GM23338 (cell line): ENCODE results near the gene AKT1S1. TPM values are rescaled to one million over a fixed set of nuclear protein-coding genes. Genes with fewer than 3 reads are reported as not detected.
A peak's percentile ranks its signal among the peaks of the same experiment; 100 is the strongest.

Experiments used
- ATAC-seq: fragments of 200-7000 bp; cut with Tn5 transposase; 3 replicates; pipeline ENCODE4 v1.9.1; 2020
- DNase-seq: peaks from one replicate; pipeline ENCODE4 v3.0.0-alpha.2; 2015; ENCODE audit warnings: low spot score
- H2AFZ ChIP-seq: fragments of 200-600 bp; sonication (generic); 2 replicates; pipeline ENCODE4 v1.8.0; 2016; ENCODE audit warnings: antibody characterized with exemption, mild to moderate bottlenecking, moderate library complexity
- H3F3A ChIP-seq: fragments of 200-600 bp; sonication (generic); replicated peaks from 2 replicates; pipeline ENCODE4 v1.8.0; 2017; ENCODE audit warnings: antibody characterized with exemption, mixed run types, low read depth
- H3K27ac ChIP-seq: fragments of 200-600 bp; sonication (generic); 2 replicates; pipeline ENCODE4 v1.6.1; 2016; ENCODE audit warnings: low read depth
- H3K27me3 ChIP-seq: fragments of 200-600 bp; sonication (generic); 2 replicates; pipeline ENCODE4 v1.8.0; 2016; ENCODE audit warnings: mild to moderate bottlenecking, mixed run types, moderate library complexity; ENCODE audit not compliant: insufficient read depth
- H3K36me3 ChIP-seq: fragments of 200-600 bp; sonication (generic); 2 replicates; pipeline ENCODE4 v1.8.0; 2016; ENCODE audit warnings: mild to moderate bottlenecking; ENCODE audit not compliant: insufficient read depth
- H3K4me1 ChIP-seq: fragments of 200-600 bp; sonication (generic); 2 replicates; pipeline ENCODE4 v1.8.0; 2016; ENCODE audit warnings: mild to moderate bottlenecking, moderate library complexity; ENCODE audit not compliant: insufficient read depth
- H3K4me2 ChIP-seq: fragments of 200-600 bp; sonication (generic); 2 replicates; pipeline ENCODE4 v1.7.1; 2017; ENCODE audit warnings: mixed run types
- H3K4me3 ChIP-seq: fragments of 200-600 bp; sonication (generic); 2 replicates; pipeline ENCODE4 v1.6.1; 2016; ENCODE audit warnings: mixed run types
- H3K79me2 ChIP-seq: fragments of 200-600 bp; sonication (generic); replicated peaks from 2 replicates; pipeline ENCODE4 v1.8.0; 2017; ENCODE audit warnings: mild to moderate bottlenecking; ENCODE audit not compliant: insufficient read depth
- H3K9me2 ChIP-seq: fragments of 200-600 bp; sonication (generic); 2 replicates; pipeline ENCODE4 v1.8.0; 2017; ENCODE audit not compliant: insufficient read depth
- H4K20me1 ChIP-seq: fragments of 200-600 bp; sonication (generic); replicated peaks from 2 replicates; pipeline ENCODE4 v1.8.0; 2017; ENCODE audit warnings: mild to moderate bottlenecking; ENCODE audit not compliant: insufficient read depth
- H3K27ac Mint-ChIP-seq: 2 replicates; pipeline ENCODE4 v1.8.0; 2020; ENCODE audit warnings: inconsistent platforms, mild to moderate bottlenecking, moderate library complexity, mixed read lengths
- H3K27me3 Mint-ChIP-seq: 3 replicates; pipeline ENCODE4 v1.8.0; 2022; ENCODE audit warnings: low read depth, mild to moderate bottlenecking, moderate library complexity, mixed read lengths, inconsistent platforms; ENCODE audit not compliant: insufficient read depth, poor library complexity
- H3K36me3 Mint-ChIP-seq: 3 replicates; pipeline ENCODE4 v1.8.0; 2021; ENCODE audit warnings: low read depth, mild to moderate bottlenecking, inconsistent platforms, moderate library complexity, mixed read lengths
- H3K4me1 Mint-ChIP-seq: 3 replicates; pipeline ENCODE4 v1.8.0; 2020; ENCODE audit warnings: mild to moderate bottlenecking, inconsistent platforms, mixed read lengths
- H3K4me3 Mint-ChIP-seq: 3 replicates; pipeline ENCODE4 v1.8.0; 2021; ENCODE audit warnings: moderate library complexity, mild to moderate bottlenecking, inconsistent platforms, mixed read lengths
- H3K9me3 Mint-ChIP-seq: 3 replicates; pipeline ENCODE4 v1.8.0; 2020; ENCODE audit warnings: moderate library complexity, mild to moderate bottlenecking, inconsistent platforms, mixed read lengths
- CREB1 ChIP-seq: fragments of 250-450 bp; sonication (Bioruptor Pico); IDR thresholded peaks from 2 replicates; pipeline ENCODE4 v1.5.0; 2020; ENCODE audit warnings: low read depth, mild to moderate bottlenecking, moderate library complexity
- EZH2phosphoT487 ChIP-seq: fragments of 200-600 bp; sonication (generic); IDR thresholded peaks from one replicate; pipeline ENCODE4 v1.8.1; 2018; ENCODE audit warnings: antibody characterized with exemption; ENCODE audit not compliant: unreplicated experiment
- ZNF114 ChIP-seq: fragments of 250-450 bp; sonication (Bioruptor Pico); IDR thresholded peaks from 2 replicates; pipeline ENCODE4 v1.5.0; 2020; ENCODE audit warnings: mild to moderate bottlenecking, moderate library complexity
- ZNF331 ChIP-seq: fragments of 250-450 bp; sonication (Bioruptor Pico); IDR thresholded peaks from 2 replicates; pipeline ENCODE4 v1.5.0; 2020; ENCODE audit warnings: low read depth, mild to moderate bottlenecking, moderate library complexity
- polyA plus RNA-seq: library from polyadenylated mRNA; unstranded; fragments of >200 nt; fragmentation: Nextera tagmentation; extraction: Ambion mirVana; gene quantifications from 2 replicates; pipeline ENCODE4 v1.2.1, GENCODE V29; 2016
- total RNA-seq: library from RNA; depleted of rRNA; stranded (reverse); fragments of >200 nt; shearing (Covaris generic); gene quantifications from 2 replicates; pipeline ENCODE4 v1.2.3, GENCODE V29; 2014
- TF ChIP-seq, protein P1 (sequence below): IDR thresholded peaks from 2 replicates; pipeline ENCODE4 v1.6.1; 2016; ENCODE audit warnings: antibody characterized with exemption
- TF ChIP-seq, protein P2 (sequence below): fragments of 250-450 bp; sonication (Bioruptor Pico); IDR thresholded peaks from 2 replicates; pipeline ENCODE4 v1.5.0; 2020; ENCODE audit warnings: mild to moderate bottlenecking, moderate library complexity

Gene AKT1S1
- total and polyA plus RNA-seq, 2 experiments from 2014 or later: 21.5 to 28.6 TPM

DNA sequence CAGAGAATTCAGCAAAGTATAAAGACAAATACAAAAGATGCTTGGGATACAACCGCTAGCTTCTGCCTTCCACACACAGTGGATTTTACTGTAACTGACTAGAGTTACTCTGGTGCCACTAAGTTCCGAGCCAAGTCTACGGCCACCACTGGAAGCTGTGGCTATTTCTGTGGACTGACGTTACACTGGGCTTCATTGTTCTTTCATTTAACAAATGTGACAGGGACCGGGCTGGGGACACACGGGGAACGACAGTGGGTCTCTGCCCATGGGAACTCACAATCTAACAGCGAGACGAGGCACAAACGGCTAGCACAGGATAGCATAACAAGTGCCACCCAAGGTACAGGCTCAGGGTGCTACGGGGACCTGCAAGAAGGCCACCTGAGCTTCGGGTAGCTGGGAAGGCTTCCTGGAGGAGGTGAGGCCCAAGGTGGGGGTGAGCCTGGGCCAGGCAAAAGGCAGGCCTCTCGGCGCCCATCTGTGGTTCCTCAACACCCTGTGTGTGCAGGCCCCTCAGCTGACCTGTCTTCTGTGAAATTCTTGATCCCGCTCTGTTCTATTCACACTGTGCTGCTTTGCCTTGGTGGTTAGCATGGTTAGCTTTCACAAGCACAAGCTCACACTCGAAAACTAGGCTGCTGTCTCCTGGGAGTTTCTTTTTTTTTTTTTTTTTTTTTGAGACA lies 29.9 kb upstream of the AKT1S1 start:
- peaks cover 27% of the 10 kb centered on the region for H4K20me1 ChIP-seq
- H3K9me3 Mint-ChIP-seq: no peaks in the 10 kb centered on the region; the same call in 2 of the 3 replicates
- H3K4me1 Mint-ChIP-seq: peaks cover 19% of the 10 kb centered on the region
- peaks cover 12% of the 10 kb centered on the region; the same call in 1 of the 2 replicates for H3F3A ChIP-seq
- peak; percentile 9; the same call in 2 of the 3 replicates for ATAC-seq
- H3K27ac Mint-ChIP-seq: no peak overlapping the region
- no peak overlapping the region for H2AFZ ChIP-seq
- H3K4me3 Mint-ChIP-seq: no peak overlapping the region
- 0 out of 2 replicates have a peak overlapping the region, but pooled peaks have one; percentile 47 for H3K4me2 ChIP-seq
- H3K36me3 ChIP-seq: peaks cover 3% of the 10 kb centered on the region; the same call in 1 of the 2 replicates
- DNase-seq: no peak
- H3K27me3 Mint-ChIP-seq: peaks cover 21% of the 10 kb centered on the region
- H3K27me3 ChIP-seq: no peaks in the 10 kb centered on the region
- H3K9me2 ChIP-seq: no peaks in the 10 kb centered on the region
- TF ChIP-seq EZH2phosphoT487 (no peak), ZNF331 (no peak), ZNF114 (no peak), CREB1 (CRISPR knock-in tag) (no peak)
- TF ChIP-seq, protein P1, sequence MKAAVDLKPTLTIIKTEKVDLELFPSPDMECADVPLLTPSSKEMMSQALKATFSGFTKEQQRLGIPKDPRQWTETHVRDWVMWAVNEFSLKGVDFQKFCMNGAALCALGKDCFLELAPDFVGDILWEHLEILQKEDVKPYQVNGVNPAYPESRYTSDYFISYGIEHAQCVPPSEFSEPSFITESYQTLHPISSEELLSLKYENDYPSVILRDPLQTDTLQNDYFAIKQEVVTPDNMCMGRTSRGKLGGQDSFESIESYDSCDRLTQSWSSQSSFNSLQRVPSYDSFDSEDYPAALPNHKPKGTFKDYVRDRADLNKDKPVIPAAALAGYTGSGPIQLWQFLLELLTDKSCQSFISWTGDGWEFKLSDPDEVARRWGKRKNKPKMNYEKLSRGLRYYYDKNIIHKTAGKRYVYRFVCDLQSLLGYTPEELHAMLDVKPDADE: no peak
- TF ChIP-seq, protein P2, sequence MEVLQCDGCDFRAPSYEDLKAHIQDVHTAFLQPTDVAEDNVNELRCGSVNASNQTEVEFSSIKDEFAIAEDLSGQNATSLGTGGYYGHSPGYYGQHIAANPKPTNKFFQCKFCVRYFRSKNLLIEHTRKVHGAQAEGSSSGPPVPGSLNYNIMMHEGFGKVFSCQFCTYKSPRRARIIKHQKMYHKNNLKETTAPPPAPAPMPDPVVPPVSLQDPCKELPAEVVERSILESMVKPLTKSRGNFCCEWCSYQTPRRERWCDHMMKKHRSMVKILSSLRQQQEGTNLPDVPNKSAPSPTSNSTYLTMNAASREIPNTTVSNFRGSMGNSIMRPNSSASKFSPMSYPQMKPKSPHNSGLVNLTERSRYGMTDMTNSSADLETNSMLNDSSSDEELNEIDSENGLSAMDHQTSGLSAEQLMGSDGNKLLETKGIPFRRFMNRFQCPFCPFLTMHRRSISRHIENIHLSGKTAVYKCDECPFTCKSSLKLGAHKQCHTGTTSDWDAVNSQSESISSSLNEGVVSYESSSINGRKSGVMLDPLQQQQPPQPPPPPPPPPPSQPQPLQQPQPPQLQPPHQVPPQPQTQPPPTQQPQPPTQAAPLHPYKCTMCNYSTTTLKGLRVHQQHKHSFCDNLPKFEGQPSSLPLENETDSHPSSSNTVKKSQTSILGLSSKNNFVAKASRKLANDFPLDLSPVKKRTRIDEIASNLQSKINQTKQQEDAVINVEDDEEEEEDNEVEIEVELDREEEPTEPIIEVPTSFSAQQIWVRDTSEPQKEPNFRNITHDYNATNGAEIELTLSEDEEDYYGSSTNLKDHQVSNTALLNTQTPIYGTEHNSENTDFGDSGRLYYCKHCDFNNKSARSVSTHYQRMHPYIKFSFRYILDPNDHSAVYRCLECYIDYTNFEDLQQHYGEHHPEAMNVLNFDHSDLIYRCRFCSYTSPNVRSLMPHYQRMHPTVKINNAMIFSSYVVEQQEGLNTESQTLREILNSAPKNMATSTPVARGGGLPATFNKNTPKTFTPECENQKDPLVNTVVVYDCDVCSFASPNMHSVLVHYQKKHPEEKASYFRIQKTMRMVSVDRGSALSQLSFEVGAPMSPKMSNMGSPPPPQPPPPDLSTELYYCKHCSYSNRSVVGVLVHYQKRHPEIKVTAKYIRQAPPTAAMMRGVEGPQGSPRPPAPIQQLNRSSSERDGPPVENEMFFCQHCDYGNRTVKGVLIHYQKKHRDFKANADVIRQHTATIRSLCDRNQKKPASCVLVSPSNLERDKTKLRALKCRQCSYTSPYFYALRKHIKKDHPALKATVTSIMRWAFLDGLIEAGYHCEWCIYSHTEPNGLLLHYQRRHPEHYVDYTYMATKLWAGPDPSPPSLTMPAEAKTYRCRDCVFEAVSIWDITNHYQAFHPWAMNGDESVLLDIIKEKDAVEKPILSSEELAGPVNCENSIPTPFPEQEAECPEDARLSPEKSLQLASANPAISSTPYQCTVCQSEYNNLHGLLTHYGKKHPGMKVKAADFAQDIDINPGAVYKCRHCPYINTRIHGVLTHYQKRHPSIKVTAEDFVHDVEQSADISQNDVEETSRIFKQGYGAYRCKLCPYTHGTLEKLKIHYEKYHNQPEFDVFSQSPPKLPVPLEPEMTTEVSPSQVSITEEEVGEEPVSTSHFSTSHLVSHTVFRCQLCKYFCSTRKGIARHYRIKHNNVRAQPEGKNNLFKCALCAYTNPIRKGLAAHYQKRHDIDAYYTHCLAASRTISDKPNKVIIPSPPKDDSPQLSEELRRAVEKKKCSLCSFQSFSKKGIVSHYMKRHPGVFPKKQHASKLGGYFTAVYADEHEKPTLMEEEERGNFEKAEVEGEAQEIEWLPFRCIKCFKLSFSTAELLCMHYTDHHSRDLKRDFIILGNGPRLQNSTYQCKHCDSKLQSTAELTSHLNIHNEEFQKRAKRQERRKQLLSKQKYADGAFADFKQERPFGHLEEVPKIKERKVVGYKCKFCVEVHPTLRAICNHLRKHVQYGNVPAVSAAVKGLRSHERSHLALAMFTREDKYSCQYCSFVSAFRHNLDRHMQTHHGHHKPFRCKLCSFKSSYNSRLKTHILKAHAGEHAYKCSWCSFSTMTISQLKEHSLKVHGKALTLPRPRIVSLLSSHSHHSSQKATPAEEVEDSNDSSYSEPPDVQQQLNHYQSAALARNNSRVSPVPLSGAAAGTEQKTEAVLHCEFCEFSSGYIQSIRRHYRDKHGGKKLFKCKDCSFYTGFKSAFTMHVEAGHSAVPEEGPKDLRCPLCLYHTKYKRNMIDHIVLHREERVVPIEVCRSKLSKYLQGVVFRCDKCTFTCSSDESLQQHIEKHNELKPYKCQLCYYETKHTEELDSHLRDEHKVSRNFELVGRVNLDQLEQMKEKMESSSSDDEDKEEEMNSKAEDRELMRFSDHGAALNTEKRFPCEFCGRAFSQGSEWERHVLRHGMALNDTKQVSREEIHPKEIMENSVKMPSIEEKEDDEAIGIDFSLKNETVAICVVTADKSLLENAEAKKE: no peak
- peaks cover 2% of the 10 kb centered on the region; the same call in 1 of the 2 replicates for H3K79me2 ChIP-seq
- H3K27ac ChIP-seq: no peak overlapping the region
- peaks cover 56% of the 10 kb centered on the region for H3K36me3 Mint-ChIP-seq
- H3K4me3 ChIP-seq: no peak overlapping the region
- H3K4me1 ChIP-seq: peaks cover 10% of the 10 kb centered on the region
